AG20443 (cell line): ENCODE results near the gene SEMA5B.

ENCODE experiments used
- DNase-seq: peaks from one replicate; pipeline ENCODE4 v3.0.0; 2012; ENCODE audit warnings: low spot score, mixed read lengths

Gene SEMA5B

DNA sequence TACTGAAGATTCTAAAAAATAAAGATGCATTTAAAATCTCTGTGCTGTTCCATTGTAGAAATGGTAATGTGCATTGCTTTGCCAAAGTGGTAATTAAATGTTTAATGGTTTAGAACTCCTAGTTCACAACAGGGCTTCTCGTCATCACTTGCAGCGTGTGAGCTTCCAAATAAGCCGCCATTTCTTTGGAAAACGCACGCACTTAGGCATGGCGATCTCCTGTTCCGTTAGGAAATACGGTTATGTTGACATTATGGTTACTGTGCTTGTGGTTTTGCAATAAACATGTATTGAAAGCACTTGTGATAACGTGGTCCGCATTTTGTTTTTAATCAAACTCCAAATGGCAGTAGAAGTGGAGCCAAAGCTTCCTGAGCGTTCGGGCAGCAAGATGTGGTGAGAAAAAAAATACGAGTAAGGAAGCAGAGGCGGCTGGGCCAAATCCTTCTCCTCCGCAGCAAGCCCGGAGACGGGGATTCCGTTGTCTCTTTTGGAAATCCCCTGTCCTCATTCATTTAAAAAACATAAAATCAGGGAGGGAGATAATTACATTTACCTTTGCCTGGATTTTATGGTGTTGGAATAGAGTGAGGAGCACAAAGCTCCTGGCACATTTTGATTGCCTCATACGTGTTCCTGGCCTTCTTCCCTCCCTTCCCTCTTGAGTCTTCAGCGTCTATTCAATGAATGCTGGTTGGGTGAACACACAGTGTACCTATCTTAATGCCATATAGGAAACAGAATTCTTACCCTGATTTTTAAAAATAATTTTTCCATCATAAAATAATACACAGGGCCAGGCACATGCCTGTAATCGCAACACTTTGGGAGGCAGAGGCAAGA is 135.2 kb downstream of the SEMA5B start:
- DNase-seq = no peak

DNA sequence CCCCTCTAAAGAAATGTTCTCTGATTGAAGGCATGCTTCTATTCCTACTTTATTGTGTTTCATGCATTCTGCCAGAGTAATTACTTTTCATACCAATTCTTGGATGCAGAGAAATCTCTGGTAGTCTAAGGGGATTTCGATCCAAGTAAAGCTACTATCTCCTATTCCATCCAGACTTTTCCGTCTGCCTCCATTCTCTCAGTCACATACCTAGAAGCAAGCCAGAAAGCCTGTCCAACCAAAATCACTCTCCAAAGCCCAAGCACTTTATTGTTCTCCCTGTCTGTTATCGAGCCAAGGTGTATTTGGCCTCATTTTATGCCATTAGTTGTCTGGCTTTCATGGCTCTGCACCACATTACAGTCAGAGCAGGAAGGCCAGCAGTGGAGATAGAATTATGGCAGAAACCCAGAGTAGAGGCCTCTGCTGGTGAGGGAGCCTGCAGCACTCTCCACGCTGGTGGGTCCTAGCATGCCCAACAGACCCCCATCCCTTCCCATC is 136.8 kb downstream of the SEMA5B start:
- DNase-seq = no peak

DNA sequence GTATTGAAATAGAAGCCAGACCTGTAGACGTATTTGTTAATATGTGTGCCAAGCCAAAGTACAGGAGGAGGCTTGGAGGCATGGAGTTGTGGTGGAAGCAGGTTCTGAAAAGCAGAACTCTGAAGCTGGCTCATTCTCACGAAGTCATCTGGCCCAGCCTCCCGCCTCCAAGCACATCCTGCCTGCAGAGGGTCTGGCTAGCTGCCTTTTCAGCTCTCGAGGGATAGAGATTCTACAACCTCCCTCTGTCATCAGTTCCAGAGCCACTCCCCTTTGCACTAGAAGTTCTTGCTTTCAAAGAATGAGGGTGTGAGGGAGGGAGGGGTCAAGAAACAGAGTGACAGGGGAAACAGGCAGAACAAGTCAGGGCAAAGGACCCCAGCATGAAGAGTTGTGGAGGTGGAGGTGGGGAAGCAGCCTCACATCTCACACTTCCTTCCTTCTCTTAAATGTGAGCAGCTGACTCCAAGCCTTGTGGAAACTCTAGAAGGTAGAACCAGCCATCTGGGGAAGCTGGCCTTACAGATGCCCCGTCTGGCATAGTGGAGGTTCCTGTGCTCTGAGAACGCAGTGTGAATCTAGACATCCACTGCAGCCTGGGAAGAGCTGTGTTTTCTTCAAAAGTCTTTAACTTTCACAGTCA is 137.4 kb downstream of the SEMA5B start:
- DNase-seq = peak; percentile 80

DNA sequence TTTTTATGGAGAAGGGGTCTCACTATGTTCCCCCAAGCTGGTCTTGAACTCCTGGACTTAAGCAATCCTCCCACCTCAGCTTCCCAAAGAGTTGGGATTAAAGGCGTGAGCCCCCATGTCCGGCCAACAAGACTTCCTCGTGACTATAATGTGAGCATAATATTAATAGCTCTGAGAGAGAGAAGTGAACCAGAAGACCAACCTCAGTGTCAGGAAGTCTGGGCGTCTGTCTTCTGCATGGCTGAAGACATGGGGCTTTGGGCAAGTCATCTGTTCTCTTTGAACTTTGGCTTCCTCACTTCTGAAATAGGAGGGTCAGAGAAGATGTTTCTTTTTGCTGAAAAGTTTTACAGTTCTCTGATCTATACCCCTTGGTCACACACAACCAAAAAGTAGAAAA is 140.6 kb downstream of the SEMA5B start:
- no peak for DNase-seq

DNA sequence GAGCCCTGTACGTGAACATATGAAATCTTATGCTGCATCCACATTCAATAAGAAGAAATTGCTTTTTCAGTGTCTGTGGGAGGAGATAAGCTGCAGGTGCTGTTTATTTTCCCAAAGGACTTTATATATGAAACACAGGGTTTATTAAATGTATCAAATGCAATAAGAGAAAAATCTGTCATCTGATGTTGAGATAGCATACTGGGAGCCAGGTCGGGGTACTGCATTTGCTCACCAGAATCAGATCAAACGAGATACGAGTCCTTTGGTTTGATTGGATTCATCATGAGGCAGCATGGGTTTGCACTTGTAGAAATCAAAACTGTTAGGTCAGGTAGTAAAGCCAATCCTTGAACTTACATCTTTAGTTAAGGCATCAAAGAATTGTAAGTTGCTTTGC is 141.3 kb downstream of the SEMA5B start:
- no peak for DNase-seq

DNA sequence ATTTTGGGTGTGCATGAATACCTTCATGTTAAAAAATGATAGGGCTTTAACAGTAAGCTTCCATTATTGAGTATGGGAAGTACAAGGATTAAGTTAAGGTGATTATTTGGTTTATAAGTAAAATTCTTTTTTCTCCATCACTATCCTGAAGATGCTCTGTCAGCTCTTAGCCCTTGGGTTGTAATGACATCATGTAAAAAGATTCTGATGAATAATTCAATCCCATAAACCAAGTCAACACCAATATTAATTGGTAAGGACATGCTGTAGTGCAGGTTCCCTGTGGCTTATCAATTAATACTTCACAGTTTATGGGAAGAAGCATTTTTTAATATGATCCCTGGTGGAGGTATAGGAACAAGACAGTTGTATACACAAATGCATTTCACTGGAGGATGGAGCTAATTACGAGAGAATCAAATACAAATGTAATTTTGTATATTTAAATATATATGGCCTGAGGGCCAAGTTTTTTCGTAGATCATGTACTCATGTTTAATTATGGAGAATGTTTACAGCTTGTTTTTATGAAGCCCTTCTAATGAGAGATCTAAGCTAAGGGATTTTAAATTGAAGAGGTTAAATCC is 145.1 kb downstream of the SEMA5B start:
- no peak for DNase-seq

DNA sequence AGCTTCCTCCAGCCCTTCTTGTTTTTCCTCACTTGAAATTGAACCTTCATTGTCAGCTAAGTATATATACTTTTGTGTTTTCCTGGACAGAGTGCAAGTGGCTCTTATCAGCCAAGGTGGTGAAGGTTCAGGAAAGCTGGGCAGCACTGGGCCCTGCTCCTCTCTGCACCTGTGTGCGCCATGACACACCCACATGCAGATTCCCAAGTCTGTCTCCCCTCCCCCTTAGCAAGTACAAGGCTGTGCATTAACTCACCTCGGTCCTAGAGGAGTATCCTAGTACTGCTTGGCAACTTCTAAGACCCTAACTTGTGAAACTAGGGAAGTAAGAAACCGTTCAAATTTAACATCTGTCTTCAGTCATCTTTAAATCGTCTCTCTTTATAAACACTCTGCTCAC is 146.9 kb downstream of the SEMA5B start:
- no peak for DNase-seq

DNA sequence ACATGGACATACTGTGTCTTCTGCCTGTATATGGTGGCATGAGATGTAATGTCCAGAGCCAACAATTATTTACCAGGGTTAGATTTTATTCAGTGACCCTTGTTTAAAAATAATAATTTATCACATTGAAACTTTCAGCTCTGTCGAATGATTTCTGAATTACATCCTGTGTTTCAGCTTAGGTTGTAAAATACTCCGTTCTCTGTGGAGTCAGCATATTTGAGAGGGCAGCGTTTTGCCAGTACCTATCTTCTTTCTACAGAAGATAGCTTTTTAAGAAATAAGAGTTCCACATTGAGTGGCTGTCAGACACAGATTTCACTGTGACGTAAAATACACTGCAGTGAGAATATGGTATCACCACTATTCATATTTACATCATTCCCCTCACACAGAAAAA is 147.4 kb downstream of the SEMA5B start:
- DNase-seq = no peak

DNA sequence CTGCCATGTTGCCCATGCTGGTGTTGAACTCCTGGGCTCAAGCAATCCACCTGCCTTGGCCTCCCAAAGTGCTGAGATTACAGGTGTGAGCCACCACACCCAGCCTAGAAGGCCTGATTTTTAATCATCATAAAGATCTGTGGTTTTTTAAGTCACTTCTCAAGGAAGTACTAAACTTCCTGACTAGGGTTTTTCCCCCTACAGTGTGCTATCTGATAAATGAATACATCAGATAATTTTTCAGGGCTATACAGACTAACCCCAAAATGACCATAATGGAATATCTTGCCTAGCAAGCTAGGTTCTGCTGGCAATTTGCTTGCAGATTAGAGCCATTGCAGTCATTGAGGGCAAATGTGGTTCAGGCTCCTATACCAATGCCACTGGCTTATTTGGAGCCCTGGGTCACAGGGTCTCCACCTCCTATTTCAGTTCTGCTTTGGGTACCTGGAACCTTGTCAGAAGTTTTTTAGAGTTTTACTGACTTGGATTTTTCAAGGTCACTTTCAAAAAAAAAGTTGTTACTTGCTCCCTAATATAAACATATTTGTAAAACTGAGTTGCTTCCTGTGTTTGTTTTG is 151.9 kb downstream of the SEMA5B start:
- DNase-seq = no peak

DNA sequence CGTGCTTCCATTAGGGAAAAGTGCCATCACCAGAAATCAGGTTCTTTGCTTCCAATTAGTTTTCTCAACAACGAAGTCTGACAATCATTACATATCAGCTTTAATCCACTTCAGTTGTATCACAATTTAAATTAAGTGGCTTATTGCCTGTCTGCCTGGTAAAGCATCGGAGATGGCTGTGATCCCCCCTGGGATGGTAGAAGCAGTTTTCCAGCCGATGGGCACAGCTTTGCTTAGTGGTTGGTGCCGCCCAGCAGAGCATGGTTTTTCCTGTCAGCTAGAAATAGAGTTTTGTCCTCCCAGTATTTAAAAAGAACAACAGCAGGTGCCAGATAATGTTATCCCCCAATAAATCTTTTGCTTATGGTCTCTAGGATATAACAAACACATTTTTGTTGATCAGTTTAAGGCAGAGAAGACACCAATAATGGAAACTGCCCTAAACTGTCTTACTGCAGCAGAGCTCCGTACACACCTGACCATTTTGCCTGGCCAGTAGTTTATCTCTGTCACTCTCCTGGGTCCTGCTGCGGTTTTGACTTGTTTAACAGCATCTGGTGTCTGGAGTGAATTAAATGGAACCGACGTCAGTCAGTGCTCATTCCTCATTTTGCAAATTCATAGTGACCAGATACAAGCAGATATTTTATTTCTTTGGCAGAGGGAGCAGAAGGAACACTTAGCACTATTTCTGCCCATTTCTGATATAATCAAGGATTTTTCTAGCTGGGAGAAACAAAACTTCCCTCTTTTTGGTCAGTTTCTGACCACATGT is 153.6 kb downstream of the SEMA5B start:
- DNase-seq = no peak

DNA sequence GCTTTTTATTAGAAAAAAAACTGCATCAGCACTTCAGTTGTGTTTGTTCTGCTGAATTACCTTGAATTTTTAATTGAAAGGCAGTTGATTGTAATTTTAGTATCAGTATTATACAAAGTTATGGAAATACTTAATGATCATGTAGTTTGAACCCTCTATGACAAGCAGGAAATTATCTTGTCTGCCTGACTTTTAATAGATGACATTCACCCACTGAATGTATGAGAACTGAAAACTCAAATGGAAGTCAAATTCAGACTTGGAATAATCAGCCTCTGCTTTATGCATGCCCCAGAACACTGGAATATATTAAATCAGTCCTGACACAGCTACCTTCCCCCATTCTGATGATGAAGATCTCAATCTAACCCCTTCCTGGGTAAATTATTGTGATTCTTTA is 159.2 kb downstream of the SEMA5B start:
- DNase-seq = no peak

DNA sequence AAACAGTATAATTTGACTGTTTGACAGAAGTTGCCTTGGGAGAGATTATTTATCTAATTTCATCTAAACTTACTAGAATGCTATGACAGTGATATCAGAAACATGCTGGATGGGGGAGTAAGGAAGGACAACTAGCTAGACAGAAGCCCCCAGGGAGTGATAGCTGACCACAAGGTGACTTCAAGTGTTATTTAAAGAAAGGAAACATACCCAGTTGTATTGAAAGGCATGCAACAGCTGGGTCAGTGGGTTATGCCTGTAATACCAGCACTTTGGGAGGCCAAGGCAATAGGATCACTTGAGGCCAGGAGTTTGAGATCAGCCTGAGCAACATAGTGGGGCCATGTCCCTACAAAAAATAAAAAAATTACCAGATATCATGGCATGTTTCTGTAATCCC is 163.1 kb downstream of the SEMA5B start:
- DNase-seq = no peak

DNA sequence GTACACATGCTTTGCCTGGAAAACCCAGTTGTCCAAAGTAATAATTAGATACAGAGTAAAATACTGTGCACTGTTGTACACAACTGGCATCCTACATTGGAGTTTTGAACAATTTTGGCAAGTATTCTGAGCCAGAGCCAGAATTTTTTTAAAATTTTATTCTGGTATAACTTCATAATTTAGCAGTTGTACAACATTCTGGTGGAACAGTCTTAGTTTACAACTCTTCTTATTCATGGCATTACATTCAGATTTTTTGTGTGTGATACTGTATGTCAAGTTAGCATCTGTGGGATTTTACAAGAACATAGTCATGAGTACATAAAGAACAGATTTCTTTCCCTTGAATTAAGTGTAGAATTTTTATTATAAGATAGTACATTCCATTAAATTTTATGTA is 165.2 kb downstream of the SEMA5B start:
- DNase-seq = no peak
